Osteocyte (in vitro differentiated cells): Measurements from ENCODE around the gene HSBP1. TPM values are rescaled to one million over a fixed set of nuclear protein-coding genes. Genes with fewer than 3 reads are reported as not detected.

ENCODE experiments used
- DNase-seq: peaks from one replicate; pipeline ENCODE4 v3.0.0; 2021; ENCODE audit warnings: mixed read lengths; ENCODE audit not compliant: unreplicated experiment; ENCODE audit errors: extremely low spot score
- H3K27ac Mint-ChIP-seq: one replicate; pipeline ENCODE4 v1.8.0; 2021; ENCODE audit warnings: mild to moderate bottlenecking, mixed read lengths; ENCODE audit not compliant: unreplicated experiment
- H3K27me3 Mint-ChIP-seq: one replicate; pipeline ENCODE4 v1.8.0; 2021; ENCODE audit warnings: mixed read lengths; ENCODE audit not compliant: unreplicated experiment
- H3K36me3 Mint-ChIP-seq: one replicate; pipeline ENCODE4 v1.8.0; 2021; ENCODE audit warnings: mixed read lengths; ENCODE audit not compliant: unreplicated experiment
- H3K4me1 Mint-ChIP-seq: one replicate; pipeline ENCODE4 v1.8.0; 2021; ENCODE audit warnings: mixed read lengths; ENCODE audit not compliant: unreplicated experiment
- H3K4me3 Mint-ChIP-seq: one replicate; pipeline ENCODE4 v1.8.0; 2021; ENCODE audit warnings: mild to moderate bottlenecking, moderate library complexity, mixed read lengths; ENCODE audit not compliant: unreplicated experiment
- H3K9me3 Mint-ChIP-seq: one replicate; pipeline ENCODE4 v1.8.0; 2021; ENCODE audit warnings: mixed read lengths; ENCODE audit not compliant: unreplicated experiment
- CTCF ChIP-seq: fragments of 200-600 bp; sonication (generic); IDR thresholded peaks from 2 replicates; pipeline ENCODE4 v1.5.0; 2021; ENCODE audit warnings: antibody characterized with exemption, mild to moderate bottlenecking, moderate library complexity
- total RNA-seq: library from RNA; stranded (reverse); gene quantifications from 2 replicates; pipeline ENCODE4 v1.2.1, GENCODE V29; 2021

HSBP1 gene
- total RNA-seq, 1 donor from 2014 or later, result 96.9 TPM

GRCh38 chr16:83830091-83830768, 22.5 kb downstream of the HSBP1 start:
- Mint-ChIP-seq H3K36me3 (no peaks in the 10 kb centered on the region), H3K4me1 (peaks cover 12% of the 10 kb centered on the region), H3K4me3 (no peak overlapping the region), H3K27me3 (peaks cover 2% of the 10 kb centered on the region), H3K9me3 (no peaks in the 10 kb centered on the region), H3K27ac (no peak overlapping the region)
- no peak for TF ChIP-seq CTCF
- DNase-seq, result no peak

DNA sequence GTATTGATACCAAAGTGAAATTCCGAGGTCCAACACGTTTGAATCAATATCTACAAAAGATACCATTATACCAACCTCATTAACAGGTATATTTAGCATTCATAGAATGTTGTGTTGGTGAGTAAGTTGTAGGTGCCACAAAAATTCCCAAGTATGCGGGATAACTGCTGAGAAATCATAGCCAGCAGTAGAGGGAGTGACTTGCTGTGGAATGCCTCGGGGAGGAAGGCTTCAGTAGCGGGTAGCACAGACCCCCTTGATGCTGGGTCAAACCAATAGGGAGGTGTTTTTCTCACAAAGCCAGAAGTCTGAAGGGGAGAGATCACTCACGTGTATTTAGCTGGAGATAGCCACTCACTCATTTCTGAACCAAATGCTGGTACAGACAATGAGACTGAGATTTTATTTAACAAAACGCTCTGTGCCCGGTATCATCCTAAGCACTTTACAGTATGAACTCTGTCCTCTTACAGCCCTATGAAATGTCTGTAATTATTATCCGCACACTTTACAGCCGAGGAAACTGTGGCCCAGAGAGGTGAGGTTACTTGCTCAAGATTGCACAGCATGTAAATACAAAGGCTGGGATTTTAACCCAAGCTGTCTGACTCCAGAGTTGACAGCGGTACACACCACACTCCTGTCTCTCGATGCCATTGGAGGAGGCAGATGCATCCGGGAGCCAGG, 23.1 kb downstream of the HSBP1 start:
- Mint-ChIP-seq H3K4me1 (peaks cover 18% of the 10 kb centered on the region), H3K27me3 (peaks cover 2% of the 10 kb centered on the region), H3K27ac (no peak overlapping the region), H3K9me3 (no peaks in the 10 kb centered on the region), H3K36me3 (no peaks in the 10 kb centered on the region), H3K4me3 (no peak overlapping the region)
- TF ChIP-seq CTCF, result no peak
- no peak for DNase-seq

- Mint-ChIP-seq H3K27ac (no peak overlapping the region), H3K4me3 (no peak overlapping the region), H3K27me3 (peaks cover 2% of the 10 kb centered on the region), H3K4me1 (peaks cover 21% of the 10 kb centered on the region), H3K9me3 (no peaks in the 10 kb centered on the region), H3K36me3 (no peaks in the 10 kb centered on the region)
- no peak for DNase-seq
- no peak for TF ChIP-seq CTCF
Observed at GRCh38 chr16:83831456-83831987, 23.7 kb downstream of the HSBP1 start.

- no peaks in the 10 kb centered on the region for H3K9me3 Mint-ChIP-seq
- H3K27ac Mint-ChIP-seq, result no peak overlapping the region
- peaks cover 2% of the 10 kb centered on the region for H3K27me3 Mint-ChIP-seq
- DNase-seq, result no peak
- no peak overlapping the region for H3K4me3 Mint-ChIP-seq
- TF ChIP-seq CTCF, result no peak
- peaks cover 21% of the 10 kb centered on the region for H3K4me1 Mint-ChIP-seq
- H3K36me3 Mint-ChIP-seq, result no peaks in the 10 kb centered on the region
Observed at GRCh38 chr16:83833921-83834320, 26.1 kb downstream of the HSBP1 start.
